ENCODE measurements around the gene DNAJB2. TPM values are rescaled to one million over a fixed set of nuclear protein-coding genes. Genes with fewer than 3 reads are reported as not detected.

DNAJB2 gene
- total RNA-seq, 1 experiment from 2014 or later, result 36.2 TPM

GRCh38 chr2:219278655-219279150 is 463 bp upstream of the DNAJB2 start:
- intact Hi-C loops (cut with micrococcal nuclease), result loop anchor here (1.0 kb wide), 1 partner anchor 16 kb away; no protein-coding TSS in a partner anchor
- POLR2A ChIA-PET, result interaction anchor here (0.8 to 1.5 kb wide), 7 partner anchors 9 to 122 kb away, joined by 3 to 6 read pairs (median 4); partner anchors contain the start of genes DNPEP, TUBA4A and TUBA4B
- Histone ChIP-seq H3K4me3 (replicated peaks in 1 of 2; ENCODE audit: low read depth in 1 of 2, low read length in 2 of 2) (peak overlapping the region; percentile 42 to 59), H3K9me2 (ENCODE audit: insufficient read depth) (no peaks in the 10 kb centered on the region), H3K36me3 (ENCODE audit: control insufficient read depth in 1 of 2, insufficient read depth in 2 of 2, low read length in 2 of 2) (no peaks in the 10 kb centered on the region), H3K27me3 (ENCODE audit: insufficient read depth, low read length) (no peaks in the 10 kb centered on the region), H3K4me2 (ENCODE audit: low read length) (peak overlapping the region; percentile 86), H3K27ac (ENCODE audit: low read depth, low read length) (peak overlapping the region; percentile 82), H3K9ac (ENCODE audit: low read length) (peak overlapping the region; percentile 71), H4K20me1 (ENCODE audit: insufficient read depth) (no peaks in the 10 kb centered on the region), H3K4me1 (ENCODE audit: control insufficient read depth in 1 of 2, insufficient read depth in 2 of 2, low read length in 2 of 2) (peaks cover 36 to 57% of the 10 kb centered on the region in 2 experiments), H3K9me3 (ENCODE audit: control insufficient read depth in 1 of 2, insufficient read depth in 1 of 2, low read depth in 1 of 2, low read length in 2 of 2) (no peaks in the 10 kb centered on the region), H2AFZ (ENCODE audit: low read depth, low read length, poor library complexity, severe bottlenecking) (no peak overlapping the region), H3K79me2 (ENCODE audit: insufficient read depth, low read length) (no peaks in the 10 kb centered on the region)
- BruUV-seq (replicated peaks), result TSS peak; percentile 87
- ATAC-seq (peak; percentile 24; the same call in 1 of the 2 replicates), DNase-seq (ENCODE audit: low read depth, low spot score) (no peak)
- RAD21 ChIA-PET (ENCODE audit: low non-redundant PET in 1 of 2, low total read pairs in 2 of 2, uncharacterized antibody in 2 of 2, unreplicated experiment in 2 of 2), result no interaction called here
- CTCF ChIA-PET, result interaction anchor here (0.6 to 4.3 kb wide), 13 partner anchors 9 to 277 kb away, joined by 3 to 71 read pairs (median 3); partner anchors contain the start of genes CNPPD1, GLB1L, STK16 and TUBA4A
- TF ChIP-seq TCF7L2 (IDR thresholded peaks at IDR 0.05; ENCODE audit: borderline replicate concordance, extremely low read depth, insufficient read depth, insufficient read length) (no peak), FOSL1 (IDR thresholded peaks at IDR 0.05; ENCODE audit: low read depth) (no peak), ZFX (IDR thresholded peaks at IDR 0.05) (no peak), SP1 (IDR thresholded peaks at IDR 0.05; ENCODE audit: low read depth) (no peak), POLR2AphosphoS5 (IDR thresholded peaks at IDR 0.05; ENCODE audit: low read depth, low read length) (no peak), SRF (IDR thresholded peaks at IDR 0.05; ENCODE audit: low read depth) (no peak), EZH2 (IDR thresholded peaks at IDR 0.05) (no peak), CTCF (IDR thresholded peaks at IDR 0.05 in 2 of 3, conservative IDR thresholded peaks at IDR 0.05 in 1 of 3; ENCODE audit: borderline replicate concordance in 1 of 3, insufficient read depth in 1 of 3, low read depth in 2 of 3, low read length in 2 of 3) (no peak), RAD21 (IDR thresholded peaks at IDR 0.05; ENCODE audit: low read depth) (no peak)
